H9 (cell line): ENCODE results near the gene FBN2. TPM values are rescaled to one million over a fixed set of nuclear protein-coding genes. Genes with fewer than 3 reads are reported as not detected.

ENCODE experiments used
- DNase-seq: peaks from one replicate; pipeline ENCODE4 v3.0.0-alpha.2; 2017
- H2AFZ ChIP-seq: one replicate; pipeline ENCODE4 v1.6.1; 2013; ENCODE audit warnings: mild to moderate bottlenecking, low read length, control low read depth, moderate library complexity
- H2AK5ac ChIP-seq: 2 replicates; pipeline ENCODE4 v1.6.1; 2013; ENCODE audit warnings: low read length, control low read depth, mixed read lengths; ENCODE audit not compliant: insufficient read length
- H2BK120ac ChIP-seq: one replicate; pipeline ENCODE4 v1.6.1; 2013; ENCODE audit warnings: low read depth, mild to moderate bottlenecking, low read length, control low read depth, inconsistent platforms; ENCODE audit not compliant: poor library complexity, severe bottlenecking
- H2BK12ac ChIP-seq: 2 replicates; pipeline ENCODE4 v1.6.1; 2013; ENCODE audit warnings: low read length, control low read depth, mixed read lengths, low read depth; ENCODE audit not compliant: insufficient read length
- H2BK15ac ChIP-seq: 2 replicates; pipeline ENCODE4 v1.6.1; 2013; ENCODE audit warnings: low read depth, low read length, control low read depth
- H2BK20ac ChIP-seq: one replicate; pipeline ENCODE4 v1.6.1; 2013; ENCODE audit warnings: low read depth, mild to moderate bottlenecking, low read length, control low read depth, inconsistent platforms; ENCODE audit not compliant: poor library complexity, severe bottlenecking
- H2BK5ac ChIP-seq: 2 replicates; pipeline ENCODE4 v1.6.1; 2013; ENCODE audit warnings: low read length, control low read depth, mixed read lengths; ENCODE audit not compliant: insufficient read length
- H3K14ac ChIP-seq: 2 replicates; pipeline ENCODE4 v1.6.1; 2013; ENCODE audit warnings: low read length, control low read depth; ENCODE audit not compliant: insufficient read depth
- H3K18ac ChIP-seq: 2 replicates; pipeline ENCODE4 v1.6.1; 2013; ENCODE audit warnings: low read depth, mild to moderate bottlenecking, mixed read lengths, low read length, control low read depth; ENCODE audit not compliant: insufficient read length
- H3K23ac ChIP-seq: 2 replicates; pipeline ENCODE4 v1.6.1; 2013; ENCODE audit warnings: low read length, control low read depth, mixed read lengths, low read depth; ENCODE audit not compliant: insufficient read length
- H3K23me2 ChIP-seq: 2 replicates; pipeline ENCODE4 v1.6.1; 2013; ENCODE audit warnings: low read depth, mild to moderate bottlenecking, mixed read lengths, low read length, control low read depth; ENCODE audit not compliant: insufficient read length, poor library complexity, severe bottlenecking
- H3K27ac ChIP-seq: 2 replicates; pipeline ENCODE4 v1.5.1; 2013; ENCODE audit warnings: low read length, control low read depth, mixed read lengths, low read depth; ENCODE audit not compliant: insufficient read length
- H3K27me3 ChIP-seq: 2 replicates; pipeline ENCODE4 v1.6.1; 2013; ENCODE audit warnings: low read length, control low read depth, inconsistent platforms; ENCODE audit not compliant: insufficient read depth
- H3K4ac ChIP-seq: 2 replicates; pipeline ENCODE4 v1.6.1; 2013; ENCODE audit warnings: low read depth, mild to moderate bottlenecking, control low read depth, inconsistent platforms, low read length, moderate library complexity
- H3K4me1 ChIP-seq: 2 replicates; pipeline ENCODE4 v1.6.1; 2013; ENCODE audit warnings: low read length, control low read depth, inconsistent platforms; ENCODE audit not compliant: insufficient read depth
- H3K4me2 ChIP-seq: 2 replicates; pipeline ENCODE4 v1.6.1; 2013; ENCODE audit warnings: low read length, control low read depth, mixed read lengths; ENCODE audit not compliant: insufficient read length, insufficient read depth
- H3K56ac ChIP-seq: 2 replicates; pipeline ENCODE4 v1.6.1; 2013; ENCODE audit warnings: low read depth, mild to moderate bottlenecking, mixed read lengths, low read length, control low read depth; ENCODE audit not compliant: insufficient read length
- H3K79me1 ChIP-seq: 2 replicates; pipeline ENCODE4 v1.6.1; 2013; ENCODE audit warnings: low read depth, mild to moderate bottlenecking, moderate library complexity, low read length, control low read depth, inconsistent platforms; ENCODE audit not compliant: insufficient read depth, poor library complexity, severe bottlenecking
- H3K79me2 ChIP-seq: 2 replicates; pipeline ENCODE4 v1.6.1; 2013; ENCODE audit warnings: low read length, control low read depth, inconsistent platforms; ENCODE audit not compliant: insufficient read depth
- H3K9ac ChIP-seq: 2 replicates; pipeline ENCODE4 v1.6.1; 2013; ENCODE audit warnings: low read length, control low read depth, mixed read lengths; ENCODE audit not compliant: insufficient read length; ENCODE audit errors: extremely low read depth
- H3K9me3 ChIP-seq: one replicate; pipeline ENCODE4 v1.6.1; 2013; ENCODE audit warnings: low read depth, low read length, inconsistent platforms; ENCODE audit not compliant: control insufficient read depth
- H3T11ph ChIP-seq: one replicate; pipeline ENCODE4 v1.6.1; 2013; ENCODE audit warnings: mild to moderate bottlenecking, low read length, control low read depth, inconsistent platforms
- H4K20me1 ChIP-seq: one replicate; pipeline ENCODE4 v1.6.1; 2013; ENCODE audit not compliant: control insufficient read depth, insufficient read length, insufficient read depth
- H4K5ac ChIP-seq: 2 replicates; pipeline ENCODE4 v1.6.1; 2013; ENCODE audit warnings: low read depth, mild to moderate bottlenecking, mixed read lengths, low read length, control low read depth; ENCODE audit not compliant: insufficient read length
- H4K8ac ChIP-seq: replicated peaks from 2 replicates; pipeline ENCODE4 v1.6.1; 2013; ENCODE audit warnings: low read length, control low read depth, mixed read lengths, low read depth; ENCODE audit not compliant: insufficient read length
- H4K91ac ChIP-seq: 2 replicates; pipeline ENCODE4 v1.6.1; 2013; ENCODE audit warnings: low read depth, mild to moderate bottlenecking, moderate library complexity, mixed read lengths, low read length, control low read depth; ENCODE audit not compliant: insufficient read length
- H3K27ac Mint-ChIP-seq, 3 experiments: 2 replicates in 2 of 3; 3 replicates in 1 of 3; pipeline ENCODE4 v1.8.0; 2020 to 2021; ENCODE audit warnings: mixed read lengths in 3 of 3, mild to moderate bottlenecking in 1 of 3, moderate library complexity in 1 of 3
- H3K27me3 Mint-ChIP-seq: 2 replicates; pipeline ENCODE4 v1.8.0; 2021; ENCODE audit warnings: low read depth, mild to moderate bottlenecking, moderate library complexity, mixed read lengths
- H3K36me3 Mint-ChIP-seq, 3 experiments: 2 replicates in 2 of 3; 3 replicates in 1 of 3; pipeline ENCODE4 v1.8.0; 2020 to 2021; ENCODE audit warnings: low read depth in 3 of 3, mixed read lengths in 3 of 3; ENCODE audit not compliant: insufficient read depth in 1 of 3
- H3K4me1 Mint-ChIP-seq, 2 experiments: 2 replicates each; pipeline ENCODE4 v1.8.0; 2020; ENCODE audit warnings: mixed read lengths in 2 of 2
- H3K4me3 Mint-ChIP-seq, 2 experiments: 2 replicates in 1 of 2; 3 replicates in 1 of 2; pipeline ENCODE4 v1.8.0; 2020 to 2021; ENCODE audit warnings: mild to moderate bottlenecking in 2 of 2, mixed read lengths in 2 of 2, moderate library complexity in 1 of 2
- H3K9me3 Mint-ChIP-seq, 2 experiments: 2 replicates in 1 of 2; 3 replicates in 1 of 2; pipeline ENCODE4 v1.8.0; 2020; ENCODE audit warnings: mild to moderate bottlenecking in 2 of 2, mixed read lengths in 2 of 2, moderate library complexity in 1 of 2
- WGBS: extraction: QIAGEN DNeasy Blood & Tissue Kit; methylation state at CpG from one replicate; pipeline ENCODE4 v1.1.7; 2013; ENCODE audit warnings: missing lambda C conversion rate, low lambda C conversion rate, mixed read lengths; ENCODE audit not compliant: insufficient read length; ENCODE audit errors: extremely low coverage; 5-methylcytosine and 5-hydroxymethylcytosine counted together
- total RNA-seq: library from RNA; stranded (reverse); gene quantifications from 2 replicates; pipeline ENCODE4 v1.2.1, GENCODE V29; 2021
- TF ChIP-seq, protein P1 (sequence below): fragments of 200-600 bp; sonication (generic); conservative IDR thresholded peaks from 3 replicates; pipeline ENCODE4 v1.8.0; 2021; ENCODE audit warnings: antibody characterized with exemption, mild to moderate bottlenecking

Gene FBN2
- total RNA-seq, 1 experiment from 2014 or later = 8.3 TPM

DNA sequence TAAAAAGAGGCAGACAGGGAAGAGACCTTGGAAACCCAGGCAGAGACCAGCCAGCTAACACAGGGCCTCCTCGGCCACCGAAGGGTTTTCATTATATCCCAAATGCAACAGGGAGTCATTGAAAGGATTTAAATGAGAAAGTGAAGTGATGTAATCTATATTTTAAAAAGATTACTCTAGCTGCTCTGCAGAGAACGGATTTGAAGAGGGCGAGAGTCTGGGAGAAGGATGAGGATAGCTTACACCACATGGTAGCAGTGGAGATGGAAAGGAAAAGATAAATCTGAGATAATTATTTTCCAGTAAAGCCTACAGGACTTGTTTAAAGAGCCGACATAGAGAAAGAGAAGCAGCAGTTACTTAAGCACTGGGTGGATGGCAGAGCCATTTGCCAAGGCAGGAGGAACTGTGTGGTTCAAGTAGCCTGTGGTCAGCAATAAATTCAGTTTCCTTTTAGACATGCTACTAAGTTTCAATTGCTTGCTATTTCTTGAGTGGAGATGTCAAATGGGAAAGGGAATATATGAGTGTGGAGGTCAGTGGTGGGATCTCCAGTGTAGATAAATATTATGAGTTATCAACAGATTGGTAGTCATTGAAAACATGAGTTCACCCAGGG lies 9.3 kb downstream of the FBN2 start:
- no peak overlapping the region for H3T11ph ChIP-seq
- H2BK20ac ChIP-seq = no peak overlapping the region
- H3K4ac ChIP-seq = no peak overlapping the region
- Mint-ChIP-seq H3K4me1 (peaks cover 5 to 7% of the 10 kb centered on the region in 2 experiments; a peak in 3 of 4 replicates), H3K27ac (no peak overlapping the region), H3K36me3 (peaks cover 0 to 2% (median 0%) of the 10 kb centered on the region in 3 experiments; a peak in 2 of 7 replicates), H3K9me3 (no peaks in the 10 kb centered on the region), H3K4me3 (no peak overlapping the region), H3K27me3 (peaks cover 1% of the 10 kb centered on the region; the same call in 1 of the 2 replicates)
- no peaks in the 10 kb centered on the region for H3K9me3 ChIP-seq
- no peak overlapping the region for H4K5ac ChIP-seq
- no peak overlapping the region for H2AK5ac ChIP-seq
- no peak overlapping the region for H2BK120ac ChIP-seq
- TF ChIP-seq, protein P1, sequence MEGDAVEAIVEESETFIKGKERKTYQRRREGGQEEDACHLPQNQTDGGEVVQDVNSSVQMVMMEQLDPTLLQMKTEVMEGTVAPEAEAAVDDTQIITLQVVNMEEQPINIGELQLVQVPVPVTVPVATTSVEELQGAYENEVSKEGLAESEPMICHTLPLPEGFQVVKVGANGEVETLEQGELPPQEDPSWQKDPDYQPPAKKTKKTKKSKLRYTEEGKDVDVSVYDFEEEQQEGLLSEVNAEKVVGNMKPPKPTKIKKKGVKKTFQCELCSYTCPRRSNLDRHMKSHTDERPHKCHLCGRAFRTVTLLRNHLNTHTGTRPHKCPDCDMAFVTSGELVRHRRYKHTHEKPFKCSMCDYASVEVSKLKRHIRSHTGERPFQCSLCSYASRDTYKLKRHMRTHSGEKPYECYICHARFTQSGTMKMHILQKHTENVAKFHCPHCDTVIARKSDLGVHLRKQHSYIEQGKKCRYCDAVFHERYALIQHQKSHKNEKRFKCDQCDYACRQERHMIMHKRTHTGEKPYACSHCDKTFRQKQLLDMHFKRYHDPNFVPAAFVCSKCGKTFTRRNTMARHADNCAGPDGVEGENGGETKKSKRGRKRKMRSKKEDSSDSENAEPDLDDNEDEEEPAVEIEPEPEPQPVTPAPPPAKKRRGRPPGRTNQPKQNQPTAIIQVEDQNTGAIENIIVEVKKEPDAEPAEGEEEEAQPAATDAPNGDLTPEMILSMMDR = no peak
- H2BK5ac ChIP-seq = no peak overlapping the region
- H3K4me1 ChIP-seq = peaks cover 3% of the 10 kb centered on the region; the same call in 1 of the 2 replicates
- no peak for DNase-seq
- H3K27me3 ChIP-seq = no peaks in the 10 kb centered on the region
- H2BK12ac ChIP-seq = no peak overlapping the region
- no peaks in the 10 kb centered on the region for H3K79me2 ChIP-seq
- no peak overlapping the region for H3K14ac ChIP-seq
- no peak overlapping the region for H3K27ac ChIP-seq
- H3K23ac ChIP-seq = no peak overlapping the region
- H2BK15ac ChIP-seq = no peak overlapping the region
- no peak overlapping the region for H2AFZ ChIP-seq
- H4K91ac ChIP-seq = no peak overlapping the region
- H3K79me1 ChIP-seq = no peaks in the 10 kb centered on the region
- WGBS = no CpG with 5 or more reads among the region's 5 CpGs
- H3K23me2 ChIP-seq = no peaks in the 10 kb centered on the region
- no peaks in the 10 kb centered on the region for H4K20me1 ChIP-seq
- H3K4me2 ChIP-seq = no peak overlapping the region
- H3K18ac ChIP-seq = no peak overlapping the region
- no peak overlapping the region for H4K8ac ChIP-seq
- H3K56ac ChIP-seq = no peak overlapping the region
- H3K9ac ChIP-seq = no peak overlapping the region
